ENCODE measurements around the gene TWIST2.

Gene TWIST2

GRCh38 chr2:238847419-238847801 lies 475 bp upstream of the TWIST2 start:
- no peak for DNase-seq (ENCODE audit: low read depth in 1 of 2, low spot score in 1 of 2)
- no peak for TF ChIP-seq POLR2AphosphoS5 (IDR thresholded peaks at IDR 0.05; ENCODE audit: low read depth)
- no peak for TF ChIP-seq CTCF (IDR thresholded peaks at IDR 0.05; ENCODE audit: insufficient read depth, low read length)
- TF ChIP-seq SPI1 (IDR thresholded peaks at IDR 0.05; ENCODE audit: borderline replicate concordance, low read depth), result no peak
- Histone ChIP-seq H3K27me3 (ENCODE audit: insufficient read depth, poor library complexity, severe bottlenecking) (peaks cover 30% of the 10 kb centered on the region), H3K4me3 (replicated peaks; ENCODE audit: insufficient read depth, low read length) (no peak overlapping the region), H3K27ac (replicated peaks) (no peak overlapping the region)

DNA sequence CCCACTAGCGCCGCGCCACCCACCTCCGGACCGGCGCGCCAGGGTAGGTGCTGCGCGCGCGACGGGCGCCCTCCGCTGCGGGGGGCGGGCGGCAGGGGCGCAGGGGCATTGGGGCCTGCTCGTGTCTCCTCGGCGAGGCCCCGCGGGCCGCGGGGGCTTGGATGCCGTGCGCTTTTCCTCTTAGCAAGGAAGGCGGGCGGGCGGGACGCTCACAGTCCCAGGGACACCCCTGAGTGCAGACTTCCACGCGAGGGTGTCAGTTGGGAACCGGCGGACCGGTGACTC lies 748 bp downstream of the TWIST2 start:
- TF ChIP-seq CTCF (IDR thresholded peaks at IDR 0.05; ENCODE audit: insufficient read depth, low read length) (no peak), GABPA (IDR thresholded peaks at IDR 0.05; ENCODE audit: low read depth) (no peak)
- DNase-seq (ENCODE audit: low read depth in 1 of 2, low spot score in 1 of 2), result no peak
- Histone ChIP-seq H3K27me3 (ENCODE audit: insufficient read depth, poor library complexity, severe bottlenecking) (peaks cover 30% of the 10 kb centered on the region), H3K4me3 (replicated peaks; ENCODE audit: insufficient read depth, low read length) (no peak overlapping the region), H3K27ac (replicated peaks) (no peak overlapping the region)

GRCh38 chr2:238848976-238849853 lies 1.3 kb downstream of the TWIST2 start:
- DNase-seq (ENCODE audit: low read depth in 1 of 2, low spot score in 1 of 2), result no peak
- H3K27ac ChIP-seq (replicated peaks), result no peak overlapping the region
- TF ChIP-seq CTCF (IDR thresholded peaks at IDR 0.05; ENCODE audit: insufficient read depth, low read length), result no peak
- no peak for TF ChIP-seq REST (IDR thresholded peaks at IDR 0.05; ENCODE audit: insufficient replicate concordance, low read depth)
- no peak for TF ChIP-seq SPI1 (IDR thresholded peaks at IDR 0.05; ENCODE audit: borderline replicate concordance, low read depth)
- no peak for TF ChIP-seq POLR2AphosphoS5 (IDR thresholded peaks at IDR 0.05; ENCODE audit: low read depth)
- TF ChIP-seq GABPA (IDR thresholded peaks at IDR 0.05; ENCODE audit: low read depth), result no peak
- no peak overlapping the region for H3K4me3 ChIP-seq (replicated peaks; ENCODE audit: insufficient read depth, low read length)
- H3K27me3 ChIP-seq (ENCODE audit: insufficient read depth, poor library complexity, severe bottlenecking), result peaks cover 30% of the 10 kb centered on the region

DNA sequence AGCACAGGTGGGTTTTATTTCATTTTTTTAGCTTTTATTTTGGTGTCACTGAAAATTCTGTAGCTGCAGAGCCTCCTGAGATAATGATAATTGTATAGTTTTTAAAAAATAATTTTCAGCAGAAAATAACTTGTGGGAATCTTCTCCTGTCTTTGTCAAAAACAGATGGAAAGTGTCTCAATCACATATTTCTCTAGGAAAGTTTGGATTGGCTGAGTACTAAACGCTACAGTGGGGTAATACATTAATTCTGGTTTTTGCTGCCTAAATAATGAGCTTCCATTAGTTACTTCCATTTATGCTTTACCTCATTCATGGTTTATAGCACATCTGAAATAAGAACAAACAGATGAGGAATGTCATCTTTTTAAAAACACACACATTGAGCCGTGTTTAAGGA lies 2.2 kb downstream of the TWIST2 start:
- no peak for TF ChIP-seq GABPA (IDR thresholded peaks at IDR 0.05; ENCODE audit: low read depth)
- TF ChIP-seq CTCF (IDR thresholded peaks at IDR 0.05; ENCODE audit: insufficient read depth, low read length), result no peak
- TF ChIP-seq SPI1 (IDR thresholded peaks at IDR 0.05; ENCODE audit: borderline replicate concordance, low read depth), result no peak
- no peak for TF ChIP-seq POLR2AphosphoS5 (IDR thresholded peaks at IDR 0.05; ENCODE audit: low read depth)
- no peak for TF ChIP-seq REST (IDR thresholded peaks at IDR 0.05; ENCODE audit: insufficient replicate concordance, low read depth)
- Histone ChIP-seq H3K27ac (replicated peaks) (no peak overlapping the region), H3K4me3 (replicated peaks; ENCODE audit: insufficient read depth, low read length) (no peak overlapping the region), H3K27me3 (ENCODE audit: insufficient read depth, poor library complexity, severe bottlenecking) (peaks cover 30% of the 10 kb centered on the region)
- no peak for DNase-seq (ENCODE audit: low read depth in 1 of 2, low spot score in 1 of 2)

Measured in HL-60 (cell line).